SH-SY5Y (cell line): ENCODE measurements around the gene LIG3.

Experiments used
- GATA2 ChIP-seq: IDR thresholded peaks from 2 replicates; pipeline ENCODE4 v1.6.1; 2011; ENCODE audit warnings: mild to moderate bottlenecking, low read depth, low read length
- GATA3 ChIP-seq: IDR thresholded peaks from 2 replicates; pipeline ENCODE4 v1.6.1; 2011; ENCODE audit warnings: low read depth, mild to moderate bottlenecking, low read length, moderate library complexity

LIG3 gene

DNA sequence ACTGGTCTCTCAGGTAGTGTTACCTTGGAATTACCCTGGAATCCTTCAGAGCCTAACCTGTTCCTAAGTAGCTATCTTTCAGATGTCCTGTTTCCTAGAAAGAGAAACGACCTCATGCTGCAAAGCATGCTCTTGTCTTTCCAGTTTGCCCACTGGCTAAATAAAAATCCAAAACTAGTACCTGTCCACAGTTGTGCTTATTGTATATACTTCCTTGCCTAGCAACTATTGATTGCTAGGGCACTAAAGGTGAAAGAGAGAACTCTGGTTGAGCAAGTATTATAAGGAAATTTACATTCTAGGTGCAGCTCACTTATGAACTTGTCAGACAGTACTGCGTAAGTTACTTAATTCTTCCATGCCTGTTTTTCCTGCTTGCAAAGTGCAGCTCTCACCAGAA, 38.5 kb downstream of the LIG3 start:
- TF ChIP-seq GATA3: no peak
- no peak for TF ChIP-seq GATA2

DNA sequence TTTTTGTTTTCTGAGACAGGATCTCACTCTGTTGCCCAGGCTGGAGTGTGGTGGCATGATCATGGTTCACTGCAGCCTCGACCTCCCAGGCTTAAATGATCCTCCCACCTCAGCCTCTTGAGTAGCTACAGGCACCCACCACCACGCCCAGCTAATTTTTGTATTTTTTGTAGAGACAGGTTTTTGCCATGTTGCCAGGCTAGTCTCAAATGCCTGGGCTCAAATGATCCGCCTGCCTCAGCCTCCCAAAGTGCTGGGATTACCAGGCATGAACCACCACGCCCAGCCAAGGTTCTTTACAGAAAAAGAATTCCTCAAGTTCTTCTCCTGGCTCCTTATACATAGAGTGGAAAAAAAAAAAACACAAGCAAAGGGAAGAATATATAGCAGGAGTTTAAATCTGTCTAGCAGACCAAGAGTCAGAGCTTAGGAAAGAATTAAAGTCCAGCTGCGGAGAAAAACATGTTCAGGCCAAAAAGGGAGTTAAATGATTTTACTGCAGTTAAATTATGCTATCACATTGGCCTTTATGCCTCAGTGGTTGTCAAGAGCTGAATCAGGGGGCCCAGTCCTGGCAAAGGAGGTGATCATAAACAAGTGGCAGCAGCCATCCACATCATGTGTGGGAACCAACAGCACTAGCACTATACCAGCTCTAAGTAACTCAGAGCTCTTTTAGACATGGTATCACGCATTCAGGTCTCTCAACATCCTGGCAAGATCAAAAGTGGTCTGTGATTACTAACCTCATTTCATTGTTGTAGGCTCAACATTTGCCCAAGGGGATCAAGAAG, 39.3 kb downstream of the LIG3 start:
- TF ChIP-seq GATA3 (no peak), GATA2 (no peak)

DNA sequence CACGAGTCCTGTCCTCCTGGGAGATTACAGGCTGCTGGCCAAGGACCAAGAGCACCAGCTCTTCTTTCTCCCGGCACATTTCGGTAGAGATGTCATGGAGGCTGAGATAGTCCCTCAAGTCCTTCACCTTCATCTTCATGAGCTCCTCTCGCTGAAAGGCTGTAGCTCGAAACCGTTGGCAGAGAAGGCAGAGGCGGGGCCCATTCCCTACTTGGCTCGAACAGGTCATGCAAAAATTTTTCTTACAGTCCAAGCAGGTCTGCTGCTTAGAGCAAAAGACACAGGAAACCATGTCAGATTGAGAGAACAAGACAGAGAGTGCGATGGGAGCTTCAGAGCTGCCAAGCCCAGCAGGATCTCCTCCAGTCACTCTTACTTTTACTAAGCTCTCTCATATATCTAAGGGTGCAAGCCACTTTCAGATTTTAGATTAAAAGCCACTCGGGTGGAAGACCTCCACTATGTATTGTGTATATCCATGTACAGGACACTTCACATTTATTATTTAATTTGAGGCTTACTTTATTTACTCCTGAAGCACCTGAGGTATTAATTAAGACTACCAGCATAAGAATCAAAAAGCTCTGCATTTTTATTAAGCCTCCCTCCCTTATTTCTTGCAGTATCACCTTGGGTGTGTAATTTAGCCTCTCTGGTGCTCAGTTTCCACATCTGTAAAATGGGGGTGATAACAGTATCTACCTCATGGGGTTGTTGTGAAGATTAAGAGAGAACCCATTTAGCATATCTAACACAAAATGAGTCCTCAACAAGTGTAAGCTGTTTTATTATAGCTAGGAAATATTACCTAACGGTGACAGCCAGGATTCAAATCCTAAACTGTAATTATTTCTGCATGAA, 41.4 kb downstream of the LIG3 start:
- TF ChIP-seq GATA2 (no peak), GATA3 (no peak)

DNA sequence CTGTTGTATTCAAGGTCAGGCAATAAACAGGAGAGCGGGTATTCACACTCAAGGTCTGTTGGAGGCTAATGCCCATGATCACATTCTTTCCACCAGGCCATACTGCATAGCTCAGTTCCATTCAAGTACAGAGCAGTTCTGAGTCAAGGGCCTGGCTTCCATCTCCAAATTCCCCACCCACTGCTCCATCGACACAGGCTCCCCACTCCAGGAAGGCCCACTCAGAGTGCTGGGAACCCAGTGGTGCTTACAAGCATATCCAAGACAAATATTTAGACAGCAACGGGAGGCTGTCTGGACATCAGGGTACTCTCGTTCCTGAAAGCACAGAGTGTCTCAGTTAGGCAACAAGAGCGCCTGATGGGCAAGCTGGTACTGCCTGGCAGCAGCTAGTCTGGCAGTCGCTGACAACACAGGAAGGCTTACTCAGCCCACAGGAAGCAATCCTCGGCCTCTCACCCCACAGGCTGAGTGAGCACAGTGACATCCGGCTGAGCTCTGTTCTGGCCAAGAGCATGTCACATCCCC, 42.3 kb downstream of the LIG3 start:
- TF ChIP-seq GATA2: no peak
- no peak for TF ChIP-seq GATA3

DNA sequence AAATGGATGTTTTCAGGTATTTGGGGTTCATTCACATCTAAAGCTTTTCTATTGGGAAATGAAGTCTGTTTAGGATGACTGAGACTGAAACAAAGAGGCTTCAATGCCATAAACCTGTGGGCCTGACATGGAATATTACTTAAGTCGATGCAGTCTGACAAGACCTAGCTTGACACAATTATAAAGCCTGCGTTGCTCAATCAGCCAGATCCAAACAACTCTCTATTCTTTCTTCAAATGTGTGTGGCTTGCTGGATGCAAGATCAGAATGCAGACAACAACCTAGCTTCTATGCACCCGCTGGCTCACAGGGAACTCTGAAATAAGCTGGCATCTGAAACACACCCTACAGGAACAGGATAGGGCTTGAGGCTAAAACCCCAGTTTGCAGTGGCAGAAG, 43.2 kb downstream of the LIG3 start:
- no peak for TF ChIP-seq GATA2

DNA sequence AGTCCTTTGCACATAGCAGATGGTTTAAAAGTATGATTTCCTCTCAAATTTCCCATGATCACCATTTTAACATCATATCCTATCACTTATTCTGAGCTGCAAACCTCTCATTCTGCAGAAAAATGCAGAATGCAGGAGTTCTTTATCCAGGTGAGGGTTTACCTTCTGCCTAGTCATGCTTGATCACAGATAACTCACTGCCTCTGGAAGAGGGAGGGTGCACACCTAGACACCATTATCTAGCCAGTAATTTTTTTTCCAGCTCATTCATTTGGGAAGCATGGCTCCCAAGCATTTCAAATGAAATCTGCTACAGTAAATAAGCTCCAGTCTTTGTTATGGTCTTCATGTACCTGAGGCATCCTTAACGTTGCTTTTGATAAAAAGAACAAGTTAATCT, 45.2 kb downstream of the LIG3 start:
- TF ChIP-seq GATA2 (no peak), GATA3 (no peak)

DNA sequence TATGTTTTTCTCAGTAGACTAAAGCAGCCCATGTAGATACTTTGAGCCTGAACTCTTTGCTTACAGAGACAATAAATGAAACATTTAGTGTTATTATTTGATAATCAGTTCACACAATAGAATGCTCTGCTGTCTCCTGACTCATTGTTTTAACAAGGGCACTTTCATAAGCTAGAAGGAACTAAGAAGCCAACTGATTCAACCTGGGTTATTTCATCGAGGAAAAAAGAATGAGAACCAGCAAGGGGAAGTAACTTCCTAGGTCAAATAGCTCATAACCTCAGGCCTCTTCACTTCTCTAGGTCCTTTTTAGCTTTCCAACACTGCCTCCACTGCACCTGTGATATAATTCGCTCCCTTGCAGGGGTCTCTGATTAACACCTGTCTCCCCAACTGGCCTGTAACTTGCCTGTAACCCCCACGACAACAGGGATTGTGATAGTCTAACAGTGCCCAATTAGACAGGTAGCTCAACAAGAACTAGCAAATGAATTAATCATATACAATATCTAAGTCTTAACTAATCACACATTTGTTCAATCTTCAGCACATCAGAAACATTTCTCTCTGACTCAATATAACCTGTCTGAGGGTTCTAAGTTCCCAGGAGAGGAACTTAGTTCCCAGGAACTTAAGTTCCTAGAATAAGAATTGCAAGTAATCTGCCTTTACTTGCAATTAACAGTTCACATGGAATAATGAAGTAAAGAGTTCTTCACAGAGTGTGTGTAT, 48.4 kb downstream of the LIG3 start:
- TF ChIP-seq GATA3 (no peak), GATA2 (no peak)

DNA sequence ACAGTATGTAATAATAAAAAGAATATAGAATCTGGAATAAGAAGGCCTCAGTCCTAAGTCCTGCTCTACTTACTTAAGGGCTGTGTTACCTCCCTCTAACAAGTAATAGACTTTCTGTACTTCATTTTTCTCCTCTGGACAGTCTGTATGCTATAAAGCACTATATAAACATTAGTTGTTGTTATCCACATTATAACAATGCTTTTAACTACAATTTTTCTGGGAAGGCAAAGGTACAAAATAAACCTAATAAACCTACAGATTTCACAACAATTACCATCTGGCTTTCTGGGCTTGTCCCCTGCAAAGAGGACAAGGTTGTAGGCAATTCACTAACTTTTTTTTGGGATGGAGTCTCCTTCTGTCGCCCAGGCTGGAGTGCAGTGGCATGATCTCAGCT, 50.5 kb downstream of the LIG3 start:
- TF ChIP-seq GATA3 (no peak), GATA2 (no peak)

DNA sequence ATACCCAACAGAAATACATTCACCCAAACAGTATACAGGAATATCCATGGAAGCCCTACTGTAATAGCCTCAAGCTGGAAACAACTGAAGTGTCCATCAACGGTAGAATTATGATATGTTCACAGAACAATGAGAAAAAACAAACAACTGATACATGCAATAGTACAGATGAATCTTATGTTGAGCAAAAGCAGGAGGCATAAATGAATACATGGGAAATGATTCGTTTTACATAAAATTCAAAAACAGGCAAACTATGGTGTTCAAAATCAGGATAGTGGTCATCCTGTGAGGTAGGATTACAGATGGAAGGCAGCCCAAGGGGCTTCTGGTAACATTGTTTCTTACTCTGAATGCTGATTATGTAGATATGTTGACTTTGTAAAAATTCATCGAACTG, 58.1 kb downstream of the LIG3 start:
- TF ChIP-seq GATA2 (no peak), GATA3 (no peak)

DNA sequence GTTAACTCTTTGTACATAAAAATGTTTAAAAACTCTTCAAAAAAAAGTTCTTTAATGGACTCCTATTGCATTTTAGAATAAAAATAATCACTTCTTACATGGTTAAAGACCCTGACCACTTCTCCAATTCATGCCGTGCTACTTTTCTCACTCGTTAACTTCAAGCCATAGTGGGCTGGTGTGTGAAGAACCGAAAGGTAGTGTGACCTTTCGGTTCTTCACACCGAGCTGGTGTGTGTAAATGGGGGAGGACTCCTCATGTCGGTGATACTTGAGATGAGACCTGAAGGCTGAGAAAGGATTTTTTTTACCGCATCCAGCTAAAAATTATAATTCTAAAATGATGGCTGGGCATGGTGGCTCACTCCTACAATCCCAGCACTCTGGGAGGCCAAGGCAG, 61.1 kb downstream of the LIG3 start:
- TF ChIP-seq GATA3 (no peak), GATA2 (no peak)

DNA sequence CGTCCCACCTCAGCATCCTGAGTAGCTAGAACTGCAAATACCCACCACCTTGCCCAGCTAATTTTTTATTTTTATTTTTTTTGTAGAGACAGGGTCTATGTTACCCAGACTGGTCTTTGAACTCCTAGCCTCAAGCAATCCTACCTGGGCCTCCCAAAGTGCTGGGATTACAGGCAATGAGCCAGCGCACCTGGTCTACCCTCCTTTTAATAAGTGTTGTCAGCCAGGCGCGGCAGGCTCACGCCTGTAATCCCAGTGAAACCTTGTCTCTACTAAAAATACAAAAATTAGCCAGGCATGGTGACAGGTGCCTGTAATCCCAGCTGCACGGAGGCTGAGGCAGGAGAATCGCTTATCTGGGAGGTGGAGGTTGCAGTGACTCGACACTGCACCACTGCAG, 63.9 kb downstream of the LIG3 start:
- no peak for TF ChIP-seq GATA3
- no peak for TF ChIP-seq GATA2

DNA sequence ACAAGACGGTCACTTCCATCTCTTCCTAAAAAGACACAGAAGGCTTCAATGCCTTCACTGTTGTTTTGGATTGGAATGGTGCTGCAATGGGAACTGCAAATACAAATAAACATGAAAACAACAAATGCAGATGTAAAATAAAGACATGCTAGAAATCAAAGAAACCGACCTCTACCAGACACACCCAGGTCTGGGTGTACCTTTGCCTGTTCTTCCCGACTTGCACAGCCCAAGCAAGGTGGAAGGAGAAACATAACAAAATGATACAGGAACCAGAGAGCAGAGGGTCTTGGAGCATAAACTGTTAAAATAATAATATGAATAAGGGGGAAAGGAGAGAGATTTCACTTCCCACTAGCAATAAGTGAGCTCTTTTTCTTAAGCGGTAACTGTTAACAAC, 65.9 kb downstream of the LIG3 start:
- TF ChIP-seq GATA2 (no peak), GATA3 (no peak)

DNA sequence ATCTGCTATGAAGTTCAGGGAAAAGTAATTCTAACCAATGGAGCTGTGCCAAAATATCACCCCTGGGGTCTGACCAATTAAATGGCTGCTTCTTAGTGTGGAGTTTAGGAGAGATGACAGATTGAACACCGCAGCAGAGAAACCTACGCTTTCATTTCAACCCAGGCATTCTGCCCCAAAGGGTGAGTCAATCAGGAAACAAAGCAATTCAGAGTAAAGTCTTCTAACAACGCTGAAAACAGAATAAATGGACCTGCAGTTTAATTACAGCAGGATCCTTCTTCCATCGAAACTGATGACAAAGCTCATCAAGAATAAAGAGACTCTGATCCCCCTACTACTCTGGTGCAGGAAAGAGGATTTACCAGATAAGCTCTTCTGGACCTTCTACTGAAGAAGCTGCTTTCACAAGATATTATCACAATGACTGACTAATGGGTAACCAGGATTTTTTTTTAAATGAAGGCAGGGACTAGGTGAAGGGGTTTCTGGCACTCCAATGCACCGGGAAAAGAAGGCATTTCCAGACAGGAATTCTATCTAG, 66.5 kb downstream of the LIG3 start:
- TF ChIP-seq GATA2 (0 out of 2 replicates have a peak, but pooled peaks have one; percentile 11), GATA3 (no peak)
